ENCODE measurements around the gene PGM1.

The PGM1 gene

DNA sequence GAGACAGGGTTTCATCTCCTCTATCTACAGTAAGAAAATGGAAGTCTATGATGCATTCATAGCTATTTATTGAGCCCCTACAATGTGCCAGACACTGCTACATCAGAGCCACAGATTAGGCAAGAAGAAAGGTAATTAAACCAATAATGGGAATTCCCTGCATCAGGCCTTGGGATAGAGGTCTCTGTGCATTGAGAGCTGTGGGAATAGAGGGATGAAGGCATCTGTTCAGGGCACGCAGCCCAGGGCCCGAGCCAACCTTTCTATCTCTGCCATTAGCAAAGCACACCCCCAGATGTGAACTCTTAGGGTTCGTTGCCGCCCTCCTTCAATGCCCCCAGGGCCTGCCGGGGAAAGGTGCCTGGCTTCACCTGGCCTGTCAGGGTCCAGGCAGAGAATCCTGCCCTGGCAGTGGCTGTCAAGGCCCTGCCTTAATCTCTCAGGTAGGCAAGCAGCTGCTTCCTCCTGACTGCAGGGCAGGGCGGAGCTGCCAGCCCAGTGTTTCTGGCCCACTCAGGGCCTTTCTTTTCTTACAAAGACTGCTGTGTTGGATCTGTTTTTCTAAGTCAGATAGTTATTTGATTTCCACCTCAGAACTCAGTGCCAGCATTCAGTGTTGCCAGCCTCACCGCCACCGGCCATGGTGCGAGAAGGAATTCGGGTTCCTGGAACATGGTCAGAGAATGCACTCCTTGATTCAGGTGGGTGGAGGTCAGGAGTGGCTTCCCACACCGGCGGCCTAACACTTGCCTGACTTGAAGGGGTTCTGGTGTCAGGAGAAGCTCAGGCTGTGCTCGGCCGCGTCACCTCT lies 76.1 kb downstream of the PGM1 start:
- DNase-seq = no peak

DNA sequence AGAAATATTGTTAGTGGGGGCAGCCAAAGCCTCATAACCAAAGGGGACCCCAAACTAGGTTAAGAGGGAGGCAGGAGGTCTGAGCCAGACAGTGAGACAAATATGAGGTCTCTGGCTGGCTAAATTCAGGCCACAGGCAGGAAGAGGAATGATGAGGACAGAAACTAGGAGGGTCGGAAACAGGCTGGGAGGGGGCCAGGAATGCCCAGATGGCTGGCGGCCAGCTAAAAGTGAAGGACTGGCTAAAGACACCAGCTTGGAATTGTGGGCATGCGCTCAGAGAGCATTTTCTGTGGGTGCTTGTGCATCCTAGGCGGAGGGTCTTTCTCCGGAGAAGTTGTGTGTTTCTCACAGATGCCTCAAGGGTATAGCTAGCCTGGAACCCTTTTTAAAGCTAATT lies 77.0 kb downstream of the PGM1 start:
- no peak for DNase-seq

DNA sequence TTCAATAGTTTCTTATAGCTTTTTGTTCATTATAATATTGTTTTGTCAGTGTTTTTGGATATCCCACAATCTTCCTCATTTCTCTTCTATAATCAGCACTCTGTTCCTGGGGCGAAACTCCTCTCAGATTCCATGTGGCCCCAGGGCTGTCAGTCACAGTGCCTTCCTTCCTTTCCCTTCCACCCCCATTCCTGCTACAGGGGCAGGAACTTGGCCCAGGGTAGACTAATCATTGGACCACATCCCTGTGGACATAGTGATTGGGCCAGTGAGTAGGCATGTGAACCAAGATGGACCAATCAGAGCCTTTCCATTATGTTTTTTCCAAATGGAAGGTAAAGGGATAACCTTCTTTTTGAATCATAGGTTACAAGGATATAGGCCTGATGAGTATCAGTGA lies 78.3 kb downstream of the PGM1 start:
- no peak for DNase-seq

DNA sequence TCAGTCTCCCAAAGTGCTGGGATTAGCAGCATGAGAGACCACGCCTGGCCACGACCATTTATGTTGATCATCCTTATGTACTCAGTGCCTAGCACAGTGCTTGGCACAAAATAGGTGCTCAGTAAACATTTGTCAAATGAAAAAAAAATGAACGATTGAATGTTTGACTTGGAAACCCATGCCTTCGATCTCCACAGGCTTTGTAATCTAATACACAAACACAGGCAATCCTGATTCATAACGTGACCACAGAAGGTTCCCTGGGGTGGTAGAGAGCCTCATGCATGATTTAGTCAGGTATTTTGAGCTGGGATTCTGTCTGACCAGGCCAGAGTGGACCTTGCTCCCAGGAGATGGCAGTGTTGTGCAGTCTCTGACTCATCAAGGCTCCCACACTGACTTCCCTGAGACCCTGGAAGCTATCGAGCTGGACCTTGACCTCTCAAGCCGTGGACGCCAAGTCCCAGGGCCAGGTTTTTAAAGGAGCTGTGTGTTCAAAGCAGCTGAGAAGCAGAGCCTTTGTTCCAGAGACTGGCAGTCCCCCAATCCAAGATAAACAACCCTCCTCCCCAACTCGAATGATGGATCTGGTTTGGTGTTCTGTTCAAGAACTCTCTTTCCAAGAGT lies 81.1 kb downstream of the PGM1 start:
- DNase-seq = peak; percentile 65

DNA sequence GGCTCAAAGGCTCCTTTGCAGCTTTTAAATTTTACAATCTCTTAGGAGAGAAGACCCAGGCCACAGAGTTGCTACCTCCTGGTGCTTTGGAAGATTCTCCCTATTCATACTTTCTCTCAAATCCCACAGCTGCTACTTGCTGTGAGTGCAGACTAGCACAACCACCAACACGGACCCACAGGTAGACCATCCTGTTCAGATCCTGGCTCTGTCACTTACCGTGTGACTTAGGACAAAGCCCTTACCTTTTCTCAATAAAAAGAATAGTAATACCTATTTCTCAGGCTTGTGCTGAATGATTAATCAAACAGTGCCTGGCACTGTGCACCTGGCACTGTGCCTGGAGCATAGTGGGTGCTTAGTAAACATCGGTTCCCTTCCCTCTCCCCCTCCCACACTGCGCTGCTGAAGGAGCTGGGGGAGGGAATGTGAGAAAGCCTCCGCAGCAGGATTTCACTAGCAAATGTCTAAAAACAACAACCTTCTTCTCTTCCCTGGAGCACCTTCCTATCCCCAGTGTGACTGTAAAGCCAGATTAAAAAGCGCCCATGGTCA lies 81.7 kb downstream of the PGM1 start:
- no peak for DNase-seq

DNA sequence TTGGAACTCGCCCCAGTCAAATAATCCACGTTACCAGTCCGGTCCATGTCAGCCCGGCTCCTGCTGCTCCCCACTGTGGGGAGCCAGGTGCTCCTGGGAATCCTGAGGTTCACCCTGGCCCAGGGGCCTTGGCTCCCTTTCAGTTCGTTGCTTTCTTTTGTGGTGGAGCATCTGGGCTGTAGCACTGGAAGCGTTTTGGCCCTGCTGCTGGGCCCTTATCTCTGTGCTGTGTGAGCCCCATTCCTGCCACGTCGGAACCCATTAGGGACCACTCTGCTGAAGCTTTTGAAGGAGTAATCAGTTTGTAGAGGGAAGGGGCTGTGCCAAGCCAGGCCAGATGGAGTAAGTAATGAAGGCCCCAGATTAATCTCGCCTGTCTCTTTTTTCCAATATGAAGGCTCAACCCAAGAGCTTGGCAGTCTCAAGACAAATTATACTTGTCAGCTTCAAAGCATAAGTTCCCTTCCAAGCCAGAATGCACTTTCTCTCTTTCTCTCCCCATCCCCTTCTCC lies 82.3 kb downstream of the PGM1 start:
- peak; percentile 56 for DNase-seq

DNA sequence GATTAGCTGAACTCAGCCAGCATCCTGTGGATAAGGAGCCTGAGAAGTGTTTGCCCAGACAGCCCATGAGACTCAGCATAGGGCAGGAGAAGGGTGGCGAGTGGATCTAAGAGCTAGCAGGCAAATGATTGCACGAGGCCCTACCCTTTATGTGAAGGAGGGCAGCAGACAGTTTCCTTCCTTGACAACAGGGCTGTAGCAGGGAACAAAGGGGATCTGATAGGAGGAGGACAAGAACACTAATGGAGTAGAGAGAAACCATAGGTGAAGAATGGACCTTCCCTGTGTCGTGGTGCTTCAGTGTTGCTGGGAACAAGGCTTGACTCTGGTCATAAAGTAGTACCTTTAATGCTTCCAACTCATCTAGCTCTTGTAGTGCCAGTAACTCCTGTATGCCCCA lies 84.3 kb downstream of the PGM1 start:
- DNase-seq = no peak

DNA sequence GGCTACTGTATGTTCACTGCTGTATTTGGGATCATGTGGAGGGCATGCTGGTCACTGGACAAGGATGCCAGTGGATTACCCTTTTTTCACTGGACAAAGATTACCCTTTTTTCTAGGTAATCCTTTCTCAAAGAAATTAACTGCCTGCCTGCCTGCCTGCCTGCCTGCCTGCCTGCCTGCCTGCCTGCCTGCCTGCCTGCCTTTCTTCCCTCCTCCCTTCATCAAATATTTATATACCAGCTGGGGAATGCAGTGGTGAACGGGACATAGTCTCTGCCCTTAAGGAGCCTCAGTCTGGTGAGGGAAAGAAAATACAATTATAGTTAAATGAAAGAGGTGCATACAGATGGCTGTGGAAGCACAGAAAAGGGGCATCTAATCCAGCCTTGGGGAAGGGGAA lies 85.0 kb downstream of the PGM1 start:
- no peak for DNase-seq

DNA sequence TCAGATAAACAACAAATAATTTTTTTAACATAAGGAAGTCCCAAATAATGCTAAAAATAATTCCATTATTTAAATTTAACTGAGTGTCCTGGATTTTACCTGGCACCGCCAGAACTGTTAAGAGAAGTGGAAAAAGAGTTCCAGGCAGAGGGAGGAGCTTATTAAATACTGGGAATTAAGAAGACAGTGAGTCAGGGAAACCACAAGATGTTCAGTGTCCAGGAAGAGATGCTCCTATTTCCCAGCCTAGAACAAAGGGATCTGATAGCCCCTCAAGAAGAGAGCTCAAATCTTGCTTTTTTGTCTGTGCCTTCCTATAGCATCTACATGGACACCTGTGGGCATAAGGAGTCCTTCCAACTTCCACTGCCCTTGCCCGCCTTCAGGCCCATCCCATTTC lies 85.9 kb downstream of the PGM1 start:
- DNase-seq = no peak

DNA sequence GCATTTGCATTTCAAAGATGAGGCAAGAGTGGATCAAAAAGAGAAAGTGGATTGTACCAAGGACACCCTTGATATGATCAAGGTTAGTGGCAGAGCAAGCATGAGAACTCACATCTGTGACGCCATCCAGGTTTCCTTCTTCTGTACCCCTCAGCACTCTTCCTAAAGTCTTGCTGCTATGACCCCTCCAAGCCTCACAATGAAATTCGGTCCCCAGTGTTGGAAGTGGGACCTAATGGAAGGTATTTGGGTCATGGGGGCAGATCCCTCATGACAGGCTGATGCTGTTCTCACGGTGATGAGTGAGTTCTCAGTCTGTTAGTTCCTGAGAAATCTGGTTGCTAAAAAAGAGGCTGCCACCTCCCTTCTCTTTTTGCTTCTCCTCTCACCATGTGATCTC lies 86.4 kb downstream of the PGM1 start:
- no peak for DNase-seq

DNA sequence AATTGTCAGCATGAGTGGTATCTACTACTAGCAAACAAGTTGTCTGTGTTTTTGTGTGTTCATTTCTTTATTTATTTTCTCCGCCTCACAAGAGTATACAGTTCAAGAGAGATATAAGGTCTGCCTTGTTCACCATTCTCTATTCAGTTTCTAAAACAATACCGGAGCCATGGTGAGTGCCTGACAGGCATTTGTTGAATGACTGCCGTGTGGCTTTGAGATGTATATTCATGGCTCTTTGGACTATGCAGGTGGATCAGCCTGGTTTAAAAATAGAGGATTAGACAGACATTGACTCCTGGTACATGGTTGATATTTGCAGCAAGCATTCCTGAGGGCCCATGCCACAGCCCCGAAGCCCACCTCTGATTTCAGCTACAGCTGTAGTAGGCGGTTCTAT lies 89.7 kb downstream of the PGM1 start:
- DNase-seq = no peak

DNA sequence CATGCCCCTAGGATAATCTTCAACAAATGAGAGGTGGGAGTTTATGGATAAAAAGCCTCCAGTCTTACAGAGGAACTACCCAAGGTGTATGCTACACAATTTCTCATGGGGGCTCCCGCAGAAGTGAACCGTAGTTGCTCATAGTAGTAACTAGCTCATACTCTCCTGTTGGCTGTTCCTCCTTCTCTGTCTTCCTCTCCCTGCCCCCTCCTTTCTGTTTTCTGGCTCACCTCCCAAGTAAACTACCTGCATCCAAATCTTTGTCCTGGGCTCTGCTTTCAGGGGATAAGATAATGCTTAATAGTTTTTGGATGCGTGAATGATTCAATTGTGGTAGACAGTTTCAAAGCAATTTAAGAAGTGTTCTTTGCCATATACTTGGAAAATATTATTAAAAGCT lies 90.5 kb downstream of the PGM1 start:
- DNase-seq = no peak

DNA sequence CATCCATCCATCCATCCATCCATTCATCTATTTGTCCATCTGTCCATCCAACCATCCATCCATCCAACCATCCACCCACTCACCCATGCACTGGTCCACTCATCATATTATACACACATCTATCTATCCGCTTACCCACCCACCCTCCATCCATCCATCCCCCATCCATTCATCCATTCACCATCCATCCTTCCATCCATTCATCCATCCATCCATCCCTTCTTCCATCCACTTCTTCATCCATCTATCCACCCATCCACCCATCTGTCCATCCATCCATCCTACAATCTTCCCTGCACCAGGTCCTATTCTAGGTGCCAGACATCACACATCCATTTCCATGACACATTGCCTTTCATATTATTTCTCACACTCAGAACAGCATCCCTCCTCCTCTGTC lies 93.5 kb downstream of the PGM1 start:
- no peak for DNase-seq

DNA sequence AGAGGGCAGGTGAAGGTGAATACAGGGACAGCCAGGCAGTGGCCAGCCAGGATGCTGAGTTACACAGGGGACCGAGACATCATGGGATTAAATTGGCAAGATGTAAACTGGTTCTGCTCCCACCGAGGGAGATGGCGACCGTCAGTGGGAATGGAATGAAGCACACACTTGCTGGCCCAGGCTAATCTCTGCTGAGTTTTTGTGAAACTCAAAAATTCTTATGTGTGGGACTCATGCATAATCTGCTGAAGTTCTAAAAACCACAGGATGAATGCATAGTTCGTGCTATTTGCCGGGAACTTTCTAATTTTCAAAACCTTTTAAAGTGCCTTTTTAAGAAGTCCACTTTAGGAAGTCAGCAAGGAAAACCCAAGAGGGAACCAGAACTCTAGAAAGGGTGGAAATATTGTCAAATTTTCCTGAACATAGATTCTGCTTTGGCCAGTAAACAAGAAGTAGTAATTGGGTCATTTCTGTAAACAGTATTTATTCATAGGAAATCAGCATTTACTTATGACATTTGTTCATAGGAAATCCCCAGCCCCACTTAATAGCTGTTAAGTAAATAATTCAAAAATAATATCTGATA lies 95.2 kb downstream of the PGM1 start:
- no peak for DNase-seq

DNA sequence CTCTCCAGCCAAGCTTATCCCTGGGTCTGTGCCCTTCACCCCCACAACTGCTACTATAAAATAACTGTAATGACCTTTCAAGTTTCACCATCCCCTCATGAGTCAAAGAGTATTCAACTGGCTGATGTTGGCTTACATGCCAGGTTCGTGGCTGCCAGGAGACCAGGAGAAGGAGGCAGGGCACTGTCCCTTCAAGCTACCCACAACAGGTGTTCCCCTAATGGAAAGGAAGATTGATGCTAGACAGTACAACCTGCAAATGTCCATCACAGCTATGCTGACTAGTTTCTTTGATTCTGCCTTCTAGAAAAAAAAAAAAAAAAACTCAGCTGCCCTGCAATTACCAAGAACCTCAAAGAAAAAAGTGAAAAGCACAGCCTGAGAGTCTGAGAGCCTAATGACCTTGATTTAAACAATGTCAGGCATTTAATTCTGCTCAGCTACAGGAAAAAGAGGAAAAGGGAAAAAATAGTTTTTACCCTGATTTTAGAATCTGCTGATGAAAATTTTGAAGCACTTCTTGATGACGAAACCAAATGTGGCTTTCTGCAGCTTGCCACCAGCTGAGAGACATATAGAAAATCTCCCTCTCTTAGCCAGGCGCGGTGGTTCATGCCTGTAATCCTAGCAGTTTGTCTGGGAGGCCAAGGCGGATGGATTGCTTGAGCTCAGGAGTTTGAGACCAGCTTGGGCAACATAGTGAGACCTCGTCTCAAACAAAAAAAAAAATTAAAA lies 97.9 kb downstream of the PGM1 start:
- DNase-seq = no peak

DNA sequence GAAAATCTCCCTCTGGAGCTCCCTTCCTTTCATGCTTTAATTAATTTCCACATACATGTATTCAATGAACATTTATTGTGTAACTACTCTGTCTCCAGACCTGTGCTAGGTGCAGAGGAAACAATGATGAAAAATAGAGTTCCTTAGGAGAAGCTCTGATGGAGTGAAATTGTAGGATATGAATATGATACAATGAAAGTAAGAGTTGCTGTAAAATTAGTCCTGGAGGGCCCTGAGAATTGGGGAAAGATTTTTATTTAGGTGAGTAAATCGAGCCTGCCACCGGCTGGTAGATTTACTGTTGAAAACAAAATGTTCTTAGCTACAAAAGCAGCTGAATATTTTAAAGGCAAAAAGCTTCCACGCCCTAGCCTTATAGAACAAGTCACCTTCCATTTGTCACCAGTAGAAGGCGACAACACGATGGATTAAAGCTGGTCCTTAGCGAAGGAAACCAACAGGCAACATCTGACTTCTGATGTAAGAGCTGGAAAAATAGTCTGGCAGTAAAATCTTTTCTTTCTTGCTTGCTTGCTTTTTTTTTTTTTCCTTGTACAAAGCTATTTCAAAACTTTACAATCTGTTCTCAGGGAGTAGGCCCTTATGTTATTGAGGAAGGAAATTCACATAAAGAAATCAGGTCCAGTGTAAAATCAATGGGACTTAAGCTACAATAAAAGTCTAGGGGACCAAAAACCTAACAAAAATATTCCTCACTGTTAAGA lies 98.7 kb downstream of the PGM1 start:
- peak; percentile 75 for DNase-seq

DNA sequence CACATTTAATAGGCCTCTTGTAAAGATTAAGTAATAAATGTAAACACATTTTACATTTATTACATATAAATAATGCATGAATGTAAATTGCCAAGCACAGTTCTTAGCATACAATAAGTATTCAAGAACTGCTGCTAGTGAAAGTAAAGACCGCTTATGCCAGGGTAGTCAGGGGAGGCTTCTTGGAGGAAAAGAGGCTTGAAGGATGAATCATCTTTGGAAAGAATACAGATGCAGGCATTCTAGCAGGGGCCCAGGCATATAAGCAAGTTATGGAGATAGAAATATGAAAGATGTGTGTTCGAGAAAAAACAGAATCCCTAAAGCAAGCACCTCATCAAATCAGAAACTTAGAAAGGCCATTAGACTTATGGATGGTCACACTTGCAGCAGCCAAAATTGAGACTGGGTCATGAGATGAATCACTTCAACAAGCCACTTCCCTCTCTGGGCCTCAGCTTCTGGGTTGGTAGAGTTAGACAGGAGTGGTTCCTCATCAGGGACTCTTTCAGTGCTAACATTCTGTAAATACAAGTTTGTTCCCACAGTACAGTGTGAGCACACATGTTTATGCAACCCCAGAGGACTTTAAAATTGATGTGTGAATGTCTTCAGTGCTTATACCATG lies 100.8 kb downstream of the PGM1 start:
- DNase-seq = no peak

DNA sequence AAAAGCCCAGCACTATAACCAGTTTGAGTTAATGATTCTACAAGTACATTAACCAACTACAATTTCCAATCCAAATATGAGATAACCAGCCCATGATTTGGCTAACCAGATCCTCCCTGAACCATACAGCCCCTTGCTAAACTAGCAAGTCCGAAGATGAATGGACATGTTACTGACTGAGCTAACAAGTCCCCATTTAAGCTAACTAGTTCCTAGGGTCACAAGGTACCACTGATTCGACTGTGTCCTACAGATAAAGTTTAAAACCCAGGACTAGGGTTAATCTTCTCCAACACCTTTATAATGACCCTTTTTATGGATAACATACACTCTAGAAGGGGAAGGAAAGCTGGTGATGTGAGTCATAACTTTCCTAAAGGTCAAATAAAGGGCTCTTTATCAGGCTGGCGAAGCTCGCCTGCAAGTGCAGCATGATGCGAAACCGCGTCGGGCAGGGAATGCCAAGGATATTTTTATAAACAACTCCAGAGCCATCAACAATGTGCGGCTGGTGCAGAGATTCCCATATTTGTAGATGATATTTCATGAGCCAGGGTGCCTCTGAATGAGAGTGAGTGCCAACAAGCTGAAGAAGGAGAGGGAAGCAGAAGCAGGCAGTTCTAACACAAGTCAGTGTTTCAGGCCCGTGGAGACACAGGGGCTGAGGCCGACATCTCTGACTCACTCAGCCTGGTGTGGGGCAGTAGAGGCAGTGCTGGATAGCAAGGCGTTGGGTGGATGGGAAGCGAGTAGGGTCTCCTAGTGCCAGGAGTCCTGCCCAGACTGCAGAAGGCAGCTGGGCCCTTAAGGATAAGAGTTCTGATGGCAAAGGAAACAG lies 105.0 kb downstream of the PGM1 start:
- DNase-seq = no peak

DNA sequence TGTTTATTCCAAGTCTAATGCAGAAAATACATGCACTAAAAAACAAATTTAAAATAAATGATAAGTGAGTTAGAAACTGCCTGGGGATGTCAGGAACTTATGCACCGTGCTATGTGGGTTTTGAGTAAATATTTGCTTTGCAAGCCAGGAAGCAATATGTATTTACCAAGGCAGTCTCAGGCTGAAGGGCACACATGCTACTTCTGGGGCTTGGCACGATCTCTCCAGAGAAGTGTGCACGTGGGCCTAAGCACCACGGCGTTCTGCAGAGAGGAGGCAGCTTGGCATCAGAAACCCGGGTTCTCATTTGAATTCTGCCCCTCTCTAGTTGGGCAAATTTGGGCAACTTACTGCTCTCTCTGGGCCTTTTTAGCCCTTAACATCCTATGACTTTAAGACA lies 108.0 kb downstream of the PGM1 start:
- no peak for DNase-seq

DNA sequence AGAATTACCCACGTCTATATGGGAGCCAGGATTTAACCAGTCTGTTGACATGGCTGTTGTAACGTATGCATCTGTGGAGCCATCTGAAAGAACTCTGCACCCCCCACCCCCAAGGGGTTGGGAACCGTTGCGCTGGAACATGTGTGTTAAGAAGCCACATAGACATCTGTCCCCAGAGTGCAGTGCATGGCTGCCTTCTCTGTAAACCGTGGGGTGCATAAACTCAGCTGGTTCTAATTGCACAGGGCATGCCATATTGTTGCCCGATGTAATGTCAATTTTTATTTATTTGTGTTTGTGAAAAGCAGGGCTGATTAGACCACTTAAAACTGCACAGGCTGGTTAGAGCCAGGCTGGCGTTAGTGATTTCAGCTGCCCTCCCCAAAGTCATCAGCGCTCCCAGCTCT lies 110.5 kb downstream of the PGM1 start:
- peak; percentile 56 for DNase-seq

DNA sequence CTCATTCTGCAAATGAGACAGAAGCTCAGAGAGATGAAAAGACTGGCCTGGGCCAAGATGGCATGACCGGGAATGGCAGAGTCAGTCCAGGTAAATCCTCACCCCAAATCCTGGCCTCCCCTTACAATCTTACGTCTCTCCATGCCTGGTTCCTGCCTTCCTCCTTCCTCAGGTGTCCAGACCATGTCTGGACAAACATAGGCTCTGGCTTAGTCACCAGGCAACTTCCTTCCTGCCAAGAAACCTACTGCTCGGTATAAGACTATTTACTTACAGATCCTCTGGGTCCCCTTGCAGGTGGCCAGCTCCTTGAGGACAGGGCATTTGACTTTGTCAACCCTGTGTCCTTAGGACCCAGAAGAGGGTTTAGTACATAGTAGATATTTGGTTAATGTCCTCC lies 111.2 kb downstream of the PGM1 start:
- DNase-seq = no peak
